HG03280 (cell line): ENCODE data around the gene SRSF4.
"Not testable (repeated sequence)": the region's sequence is repeated elsewhere in the genome, so short reads cannot be mapped to it uniquely, and the experiment has no call there.

Source experiments
- ATAC-seq: cut with Tn5 transposase; IDR thresholded peaks from one replicate; pipeline ENCODE4 v1.9.1; 2021; ENCODE audit warnings: mild to moderate bottlenecking, moderate library complexity; ENCODE audit not compliant: unreplicated experiment

The SRSF4 gene

DNA sequence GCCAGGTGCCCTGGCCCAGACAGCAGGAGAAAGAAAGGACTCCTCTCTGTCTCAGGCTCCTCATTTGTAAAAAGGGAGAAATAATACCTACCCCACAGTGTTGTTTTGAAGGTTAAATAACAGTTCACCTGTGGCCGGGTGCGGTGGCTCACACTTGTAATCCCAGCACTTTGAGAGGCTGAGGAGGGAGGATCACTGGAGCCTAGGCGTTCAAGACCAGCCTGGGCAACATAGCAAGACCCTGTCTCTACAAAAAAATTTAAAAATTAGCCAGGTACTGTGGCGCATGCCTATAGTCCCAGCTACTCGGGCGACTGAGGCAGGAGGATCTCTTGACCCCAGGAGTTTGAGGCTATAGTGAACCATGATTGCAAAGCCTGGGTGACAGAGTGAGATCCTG is 55.5 kb downstream of the SRSF4 start:
- no peak for ATAC-seq

DNA sequence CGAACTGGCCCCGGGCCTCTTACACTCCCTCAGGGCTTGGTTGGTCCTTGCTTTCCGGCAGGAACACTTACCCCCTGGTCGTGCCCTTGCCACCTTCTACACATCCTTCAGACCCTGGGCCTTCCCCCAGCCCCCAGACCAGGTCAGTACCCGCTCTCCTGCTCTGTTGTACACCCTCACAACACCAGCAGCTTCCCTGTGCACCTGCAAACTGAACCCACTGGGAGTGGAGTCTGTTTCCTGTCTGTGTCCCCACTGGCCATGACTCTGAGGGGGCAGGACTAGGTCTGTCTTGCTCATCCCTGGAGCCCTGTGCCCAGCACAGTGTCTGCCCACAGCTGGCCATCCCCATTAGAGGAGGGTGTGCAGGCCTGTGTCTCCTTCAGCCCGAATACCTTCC is 55.9 kb downstream of the SRSF4 start:
- ATAC-seq: no peak

DNA sequence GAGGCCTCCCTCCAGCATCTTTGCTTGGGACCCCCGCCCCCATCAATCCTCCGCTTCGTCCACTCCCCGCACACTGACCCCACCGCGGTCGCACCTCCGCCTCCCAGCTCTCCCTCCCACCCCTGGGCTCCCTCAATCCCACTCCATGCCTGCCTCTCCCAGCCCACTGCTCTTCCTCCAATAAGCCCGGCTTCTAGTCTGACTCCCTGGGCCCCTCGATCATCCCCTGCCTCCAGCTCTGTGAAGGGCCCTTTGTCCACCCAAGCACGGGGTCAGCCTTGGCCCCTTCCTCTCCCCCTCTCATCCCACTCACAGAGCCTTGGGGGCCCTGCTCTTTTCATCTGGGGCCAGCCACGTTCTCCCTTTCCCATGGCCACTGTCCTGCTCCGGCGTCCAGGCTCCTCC is 56.5 kb downstream of the SRSF4 start:
- ATAC-seq: no peak

DNA sequence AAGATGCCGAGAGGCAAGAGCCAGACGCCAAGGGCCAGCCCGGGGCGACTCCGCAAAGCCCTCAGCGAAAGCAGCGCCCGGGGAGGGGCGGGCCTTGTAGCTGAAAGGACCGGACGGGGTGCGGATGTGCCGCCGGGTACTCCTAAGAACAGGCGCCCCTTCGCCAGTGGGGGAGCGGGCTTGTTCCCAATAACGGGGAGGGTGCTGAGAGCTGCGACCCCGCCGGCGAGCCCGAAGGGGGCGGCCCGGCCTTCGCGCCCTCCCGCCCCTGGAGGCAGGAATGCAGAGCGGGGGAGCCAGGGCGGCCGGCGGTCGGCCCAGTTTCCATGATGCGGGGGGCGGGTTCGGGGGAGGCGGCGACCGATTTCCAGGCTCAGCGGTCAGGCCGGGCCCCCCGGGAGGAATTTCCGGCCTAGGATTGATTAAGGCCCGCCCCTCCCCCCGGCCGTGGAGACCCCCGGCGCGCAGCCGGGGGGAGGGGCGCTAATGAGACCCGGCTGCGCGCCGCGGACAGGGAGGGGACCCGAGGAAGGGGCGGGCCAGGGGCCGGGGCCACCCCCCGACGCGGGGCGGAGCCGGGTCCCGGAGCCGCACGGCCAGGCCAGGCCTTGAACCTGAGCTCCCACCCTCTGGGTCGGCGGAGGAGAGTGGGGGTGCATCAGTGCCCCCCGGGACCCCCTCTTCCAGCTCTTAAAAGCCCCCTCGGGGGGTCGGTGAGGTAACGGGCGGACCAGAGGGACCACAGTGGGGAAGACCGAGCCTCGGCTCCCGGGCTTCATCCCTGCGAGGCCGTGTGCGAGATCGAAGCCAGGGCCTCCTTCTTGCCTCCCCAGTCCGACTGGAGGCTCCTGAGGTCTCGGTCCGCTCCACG is 57.1 kb downstream of the SRSF4 start:
- no peak for ATAC-seq

DNA sequence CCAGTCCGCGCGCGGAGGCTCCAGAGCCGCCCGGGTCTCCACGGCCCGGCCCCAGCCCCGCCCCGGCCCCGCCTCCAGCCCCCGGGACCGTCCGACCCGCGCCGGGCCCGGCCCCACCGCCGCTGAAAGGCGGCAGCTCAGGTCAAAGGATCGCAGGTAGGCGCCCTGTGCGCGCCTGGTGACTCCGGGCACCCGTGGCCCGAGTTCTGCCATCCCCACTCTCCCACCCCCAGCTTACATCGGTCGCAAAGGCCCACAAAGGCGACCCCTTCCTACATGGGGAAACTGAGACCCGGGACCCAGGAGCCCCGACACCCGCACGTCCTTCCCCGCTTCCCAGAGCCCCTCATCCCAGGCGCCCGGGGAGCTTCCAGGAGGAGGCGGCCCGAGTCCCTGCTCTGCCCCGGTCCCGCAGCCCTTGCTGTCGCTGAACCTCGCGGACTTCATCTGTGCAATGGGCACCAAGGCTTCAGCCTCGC is 57.8 kb downstream of the SRSF4 start, which contains the start of gene TMEM200B:
Gene TMEM200B (minus strand): TSS at position 17 of the 479 bp plus-strand sequence. CDS start 2,075 bp downstream, outside the sequence.
- no peak for ATAC-seq

DNA sequence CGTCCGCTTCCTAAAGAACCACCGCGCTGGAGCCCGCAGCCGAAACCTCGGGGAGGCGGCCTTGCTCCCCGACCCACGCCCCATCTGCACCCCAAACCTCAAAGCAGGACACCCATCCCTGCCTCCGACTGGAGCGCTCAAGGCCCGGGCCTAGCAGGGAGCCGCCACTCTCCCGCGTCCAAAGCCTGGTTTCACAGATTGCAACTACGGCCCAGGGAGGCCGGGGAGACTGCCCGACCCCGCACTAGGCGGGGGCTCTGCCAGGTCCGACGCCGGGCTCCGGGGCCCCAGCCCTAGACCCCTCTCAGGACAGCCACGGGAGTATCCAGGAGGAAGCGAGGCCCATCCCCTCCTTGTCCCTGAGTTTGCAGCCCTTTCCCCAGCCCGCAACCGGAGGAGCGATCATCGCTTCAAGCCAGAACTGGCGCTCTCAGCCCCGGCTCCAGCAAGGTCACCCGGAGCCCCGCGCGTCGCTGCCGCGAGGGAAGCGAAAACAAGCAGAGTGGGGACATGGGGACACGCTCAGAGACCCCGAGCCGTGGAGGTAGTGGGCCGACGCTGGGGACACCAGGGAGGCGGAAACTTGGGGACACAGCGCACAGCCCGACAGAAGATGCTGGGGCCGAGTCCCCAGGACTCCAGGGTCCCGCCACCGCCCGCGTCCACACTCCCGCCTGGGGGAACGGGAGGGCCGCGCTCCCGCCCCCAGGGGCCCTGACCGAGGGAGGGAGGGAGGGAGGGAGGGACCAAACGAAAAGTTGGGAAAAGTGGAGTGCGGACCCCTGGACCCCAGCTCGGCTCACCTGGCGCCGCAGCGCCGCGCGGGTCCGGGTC is 58.4 kb downstream of the SRSF4 start:
- no peak for ATAC-seq

DNA sequence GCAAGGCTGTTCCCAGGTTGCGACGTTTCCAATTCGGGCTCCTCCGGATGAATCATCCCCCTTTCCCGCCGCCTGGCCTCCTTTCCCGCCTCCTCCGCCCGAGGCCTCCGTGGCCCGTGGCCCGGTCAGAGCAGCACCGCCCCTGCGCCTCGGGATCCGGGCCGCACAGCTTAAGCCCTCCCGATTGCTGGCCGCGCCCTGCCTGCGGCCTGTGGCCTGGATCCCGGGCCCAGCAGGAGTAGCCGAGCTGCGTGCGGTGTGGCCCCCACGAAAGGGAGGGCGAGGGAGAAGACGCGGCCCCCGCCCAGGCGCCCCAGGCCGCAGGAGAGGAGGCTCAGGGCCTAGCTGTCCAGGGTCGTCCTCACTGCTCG is 59.0 kb downstream of the SRSF4 start:
- no peak for ATAC-seq

DNA sequence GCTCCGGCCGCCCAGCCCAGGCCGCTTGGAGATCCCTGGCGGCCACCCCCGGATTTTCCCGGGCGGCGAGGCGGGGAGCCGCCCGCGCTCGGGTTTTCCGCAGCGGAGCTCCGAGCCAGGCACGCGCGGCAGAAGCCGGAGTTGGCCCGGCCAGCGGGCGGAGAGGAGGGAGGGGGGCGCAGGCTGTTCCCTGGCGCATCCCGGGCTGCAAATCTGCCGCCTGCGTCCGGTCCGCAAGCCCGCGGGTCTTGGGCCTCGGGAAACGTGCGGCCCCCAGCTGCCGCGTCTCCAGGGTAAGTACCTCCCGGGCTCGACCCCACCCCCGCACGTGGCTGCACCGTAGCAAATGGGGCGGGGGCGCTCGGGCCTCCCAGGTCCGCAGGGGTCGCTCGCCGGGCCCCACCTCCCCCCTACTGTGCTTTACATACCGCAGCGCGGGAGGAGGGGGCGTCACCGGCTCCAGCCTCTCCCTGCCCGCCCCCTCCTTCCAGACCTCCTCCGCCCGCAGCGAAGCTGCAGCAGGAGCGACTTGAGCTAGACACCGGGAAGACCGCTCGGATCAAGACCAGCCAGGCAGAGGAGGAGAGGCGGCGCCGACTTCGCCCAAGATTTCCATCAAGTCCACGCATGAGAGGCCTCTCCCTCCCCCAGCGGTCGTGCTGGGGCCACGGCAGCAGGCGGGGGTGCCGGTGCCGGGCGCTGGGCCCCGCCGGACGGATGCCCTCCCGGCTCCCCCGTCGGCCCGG is 59.6 kb downstream of the SRSF4 start:
- ATAC-seq: no peak

DNA sequence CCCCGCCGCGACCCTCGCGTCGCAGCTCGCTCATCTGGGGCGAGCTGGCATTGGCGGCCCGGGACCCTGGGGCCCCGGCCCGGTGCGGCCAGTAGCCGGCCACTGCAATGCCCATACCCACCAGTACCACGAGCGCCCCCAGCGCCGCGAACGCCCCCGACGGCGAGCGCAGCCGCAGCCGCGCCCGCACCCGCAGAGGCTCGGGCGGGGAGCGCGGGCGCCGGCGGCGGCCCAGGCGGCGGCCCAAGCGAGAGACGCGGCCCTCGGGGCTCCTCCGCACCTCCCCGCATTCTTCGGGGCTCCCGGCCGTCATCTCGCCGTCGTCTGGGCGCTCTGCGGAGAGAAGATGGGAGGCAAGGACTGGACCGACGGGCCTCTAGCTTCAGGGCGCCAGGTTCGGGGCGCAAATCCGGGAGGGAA is 60.2 kb downstream of the SRSF4 start:
- ATAC-seq: no peak

DNA sequence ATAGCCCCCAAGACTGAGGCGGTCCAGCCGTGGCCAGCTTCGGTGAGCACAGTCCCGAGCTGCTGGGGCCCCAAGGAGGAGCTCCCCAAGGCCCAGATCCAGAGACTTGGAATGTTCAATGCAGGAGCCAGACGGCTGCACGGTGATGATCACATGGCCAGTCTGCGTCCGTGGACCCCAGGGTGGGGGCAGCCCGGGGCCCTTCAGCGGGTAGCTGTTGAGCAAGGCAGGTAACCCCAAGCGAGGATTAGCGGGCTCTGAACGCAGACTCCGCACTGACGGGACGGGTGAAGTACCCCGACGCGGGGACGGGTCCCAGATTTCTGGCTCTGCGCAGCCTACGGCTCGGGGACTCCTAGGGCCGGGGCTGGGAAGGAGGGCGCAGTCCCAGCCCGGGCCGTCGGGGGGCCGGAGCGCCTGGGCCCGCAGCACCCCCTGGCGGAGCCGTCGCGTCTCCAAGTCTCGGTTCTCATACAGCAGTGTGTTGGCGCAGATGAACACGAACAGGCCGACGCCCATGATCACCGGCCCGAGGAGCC is 60.7 kb downstream of the SRSF4 start:
- ATAC-seq: no peak

DNA sequence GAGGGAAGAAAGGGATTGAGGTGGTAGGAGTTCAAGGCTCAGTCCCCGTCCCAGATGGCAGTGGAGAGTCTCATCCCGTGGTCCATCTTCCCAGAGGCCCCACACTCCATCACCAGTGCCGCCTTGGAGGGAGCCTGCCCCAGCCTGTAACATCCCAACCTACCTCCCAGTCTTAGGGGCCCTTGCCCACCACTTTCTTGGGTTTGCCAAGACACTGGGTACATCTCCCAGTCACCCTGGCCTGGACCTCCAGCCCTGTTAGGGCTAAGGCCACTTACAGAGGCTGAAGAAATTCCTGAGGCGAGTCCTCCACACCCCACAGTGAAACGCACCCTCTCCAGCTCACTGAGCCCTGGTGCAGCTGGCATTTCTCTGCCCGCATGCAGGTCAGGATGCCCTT is 61.3 kb downstream of the SRSF4 start:
- no peak for ATAC-seq

DNA sequence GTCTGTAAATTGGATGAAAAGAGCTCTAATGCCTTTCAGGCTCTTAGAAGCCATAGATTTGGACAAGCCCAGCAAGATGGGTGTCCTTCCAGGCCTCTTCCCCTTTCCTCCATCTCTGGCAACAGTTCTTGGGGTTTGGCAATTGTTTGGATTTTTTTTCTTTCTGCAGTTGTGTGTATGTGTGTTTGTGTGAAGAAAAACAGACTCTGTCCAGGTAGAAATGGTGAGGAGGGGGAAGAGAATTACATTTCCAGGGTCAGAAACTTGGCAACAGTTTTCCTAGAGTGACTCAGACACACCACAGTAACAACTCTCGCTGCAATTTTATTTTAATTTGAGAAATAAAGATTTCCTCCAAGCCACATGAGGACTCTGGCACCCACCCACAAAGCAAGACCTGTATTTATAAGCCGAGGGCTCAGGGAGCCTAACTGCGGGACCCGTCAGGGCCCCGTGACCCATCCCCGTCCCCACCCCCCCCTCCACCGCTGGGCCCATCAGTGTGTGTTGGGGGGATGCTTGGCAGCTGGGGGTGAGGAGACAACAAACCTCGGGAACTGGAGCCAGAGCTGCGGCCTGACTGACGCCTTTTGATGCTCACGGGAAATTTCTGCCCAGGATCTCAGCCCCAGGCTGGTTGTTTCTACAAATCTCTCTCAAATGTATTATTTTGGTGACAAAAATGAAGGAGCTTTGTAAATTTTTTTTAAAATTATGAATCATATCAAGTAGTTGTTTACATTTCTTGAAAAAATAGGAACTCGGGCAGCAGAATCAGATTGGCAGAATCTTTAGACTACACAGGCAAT is 62.4 kb downstream of the SRSF4 start:
- no peak for ATAC-seq

DNA sequence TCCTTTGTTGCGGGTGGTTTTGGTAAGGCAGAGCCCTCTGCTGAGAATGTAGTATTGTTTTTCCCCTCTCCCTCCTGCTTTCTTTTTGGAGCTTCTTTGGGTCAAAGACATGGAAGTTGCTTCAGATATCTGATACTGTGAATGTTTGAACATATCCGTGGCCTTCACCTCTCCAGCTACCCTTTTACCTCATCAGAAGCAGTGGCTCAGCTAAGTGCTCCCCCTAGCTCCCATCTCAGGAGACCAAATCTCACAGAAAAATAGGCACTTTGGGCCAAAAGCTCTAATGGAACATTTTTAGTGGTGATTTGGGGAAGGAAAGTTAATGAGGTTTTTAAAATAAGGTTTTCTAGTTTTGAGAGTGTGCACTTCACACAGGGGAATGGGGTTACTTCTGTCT is 64.3 kb downstream of the SRSF4 start:
- ATAC-seq: no peak

DNA sequence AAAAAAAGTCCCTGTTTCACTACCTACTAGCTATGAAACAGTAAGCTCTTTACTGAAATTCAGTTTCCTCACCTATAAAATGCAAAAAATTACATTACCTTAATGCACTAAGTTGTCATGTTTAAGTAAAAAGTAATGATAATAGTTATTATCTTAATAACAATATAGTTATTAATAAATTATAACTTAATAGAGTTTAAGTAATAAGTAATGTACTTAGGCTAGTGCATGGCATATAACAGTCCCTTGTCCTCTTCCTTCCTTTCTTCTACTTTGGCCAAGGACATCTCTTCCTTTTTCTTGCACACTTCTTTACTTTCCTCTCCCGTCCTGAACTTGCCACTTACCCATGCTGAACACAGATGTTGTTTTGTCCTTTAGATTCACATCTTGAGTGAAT is 67.0 kb downstream of the SRSF4 start:
- no peak for ATAC-seq

DNA sequence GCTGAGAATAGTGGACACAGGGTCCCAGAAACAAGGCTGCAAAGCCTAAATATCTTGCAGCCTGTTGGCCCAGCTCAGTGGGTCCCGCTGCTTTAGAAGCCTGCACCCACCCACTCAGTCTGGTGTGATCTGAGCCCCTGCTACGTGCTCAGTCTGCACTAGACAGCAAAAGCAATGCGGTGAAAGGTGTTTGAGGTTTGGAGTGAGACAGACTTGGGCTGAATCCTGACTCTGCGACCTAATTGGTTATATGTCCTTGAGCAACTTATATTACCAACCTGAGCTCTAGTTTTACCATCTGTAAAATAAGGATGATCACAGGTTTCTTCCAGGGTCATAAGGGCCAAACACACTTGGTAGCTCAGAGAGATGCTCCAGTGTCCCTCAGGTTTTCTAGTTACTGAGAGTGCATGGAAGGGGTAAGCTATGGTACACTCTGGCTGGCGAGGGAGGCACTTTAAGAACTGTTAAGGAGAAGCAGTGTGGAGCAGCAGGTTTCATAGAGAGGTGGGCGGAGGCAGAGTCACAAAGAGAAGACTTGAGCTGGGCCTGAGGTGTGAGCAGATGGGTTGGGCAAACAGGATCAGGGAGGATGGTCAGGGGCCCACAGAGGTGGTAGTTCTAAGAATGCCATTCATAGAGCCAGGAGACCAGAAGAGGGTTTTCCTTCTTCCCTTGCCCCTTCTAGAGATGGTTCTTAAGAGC is 68.1 kb downstream of the SRSF4 start:
- no peak for ATAC-seq

DNA sequence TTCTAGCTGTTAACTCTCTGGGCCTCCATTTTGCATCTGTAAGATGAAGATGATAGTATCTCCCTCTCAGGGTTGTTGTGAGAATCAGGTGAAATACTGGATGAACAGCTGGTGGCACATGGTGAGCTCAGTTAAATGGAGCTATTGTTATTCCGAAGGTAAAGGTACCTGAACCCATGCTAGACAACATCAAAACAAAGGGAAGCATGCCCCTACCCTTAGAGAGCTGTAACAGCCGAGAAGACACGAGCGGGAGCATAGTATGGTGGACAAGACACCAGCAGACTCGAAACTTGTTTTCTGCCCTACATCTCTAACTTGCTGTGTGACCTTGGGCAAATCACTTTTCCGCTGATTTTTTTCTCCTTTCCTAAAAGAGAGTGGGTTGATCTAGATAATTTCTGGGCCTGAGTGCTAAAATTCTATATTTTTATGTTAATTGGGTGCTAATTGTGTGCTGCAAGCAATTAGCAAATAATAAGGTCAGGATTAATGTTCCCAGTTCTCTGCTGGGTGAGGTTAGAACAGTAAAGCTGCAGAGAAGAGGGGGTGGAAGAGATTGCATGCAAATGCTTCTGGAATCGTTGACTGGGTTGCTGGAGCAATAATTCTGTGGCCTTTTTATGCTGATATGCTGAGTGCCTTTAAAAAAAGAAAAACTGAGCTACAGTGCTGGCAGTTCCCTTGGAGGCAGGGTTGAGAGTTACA is 68.8 kb downstream of the SRSF4 start:
- ATAC-seq: no peak

DNA sequence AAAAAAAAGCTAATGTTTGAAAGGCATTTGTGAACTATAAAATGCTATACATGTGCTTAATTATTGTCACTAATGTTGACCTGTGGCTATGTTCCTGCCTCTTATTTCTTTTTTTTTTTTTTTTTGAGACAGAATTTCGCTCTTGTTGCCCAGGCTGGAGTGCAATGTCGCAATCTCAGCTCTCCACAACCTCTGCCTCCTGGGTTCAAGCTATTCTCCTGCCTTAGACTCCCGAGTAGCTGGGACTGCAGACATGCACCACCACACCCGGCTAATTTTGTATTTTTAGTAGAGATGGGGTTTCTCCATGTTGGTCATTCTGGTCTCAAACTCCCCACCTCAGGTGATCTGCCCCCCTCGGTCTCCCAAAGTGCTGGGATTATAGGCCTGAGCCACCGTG is 73.7 kb downstream of the SRSF4 start:
- ATAC-seq: not testable (repeated sequence)

DNA sequence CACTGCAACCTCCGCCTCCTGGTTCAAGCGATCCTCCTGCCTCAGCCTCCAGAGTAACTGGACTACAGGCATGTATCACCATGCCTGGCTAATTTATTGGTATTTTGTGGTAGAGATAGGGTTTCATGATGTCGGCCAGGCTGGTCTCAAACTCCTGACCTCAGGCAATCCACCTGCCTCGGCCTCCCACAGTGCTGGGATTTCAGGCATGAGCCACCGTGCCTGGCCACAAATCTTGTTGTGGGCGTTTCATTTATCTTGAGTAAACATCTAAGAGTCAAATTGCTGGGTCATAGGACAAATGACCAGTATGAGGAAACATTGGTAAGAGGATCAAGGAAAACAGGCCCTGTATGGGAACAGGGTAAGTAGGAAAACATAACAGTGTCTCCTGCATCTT is 75.9 kb downstream of the SRSF4 start:
- no peak for ATAC-seq

DNA sequence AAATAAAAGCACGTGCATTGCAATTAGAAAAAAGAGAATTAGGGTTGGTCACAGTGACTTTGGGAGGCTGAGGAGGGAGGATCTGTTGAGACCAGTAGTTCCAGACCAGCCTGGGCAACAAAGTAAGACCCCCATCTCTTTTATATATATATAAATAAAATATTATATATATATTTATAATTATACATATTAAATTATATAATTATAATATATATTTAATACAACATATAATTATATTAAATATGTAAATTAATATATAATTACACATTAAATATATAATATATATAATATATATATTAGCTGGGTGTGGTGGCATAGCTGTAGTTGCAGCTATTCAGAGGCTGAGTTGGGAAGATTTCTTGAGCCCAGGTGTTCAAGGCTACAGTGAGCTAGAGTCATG is 81.2 kb downstream of the SRSF4 start:
- no peak for ATAC-seq
